Psoas muscle (tissue), 8 donors: ENCODE measurements around the gene BTN3A1. TPM values are rescaled to one million over a fixed set of nuclear protein-coding genes. Genes with fewer than 3 reads are reported as not detected.
"Not testable (repeated sequence)": the region's sequence is repeated elsewhere in the genome, so short reads cannot be mapped to it uniquely, and the experiment has no call there.

ENCODE experiments used
- ATAC-seq, 4 donors: fragments of 200-7000 bp; cut with Tn5 transposase; one replicate each; pipeline ENCODE4 v1.9.1; 2020; ENCODE audit warnings: moderate library complexity in 3 of 4, mild to moderate bottlenecking in 2 of 4
- DNase-seq, 2 donors: peaks; one replicate each; pipeline ENCODE4 v3.0.0-alpha.2; 2020
- H3K27ac ChIP-seq: fragments of 200-600 bp; one replicate; pipeline ENCODE4 v1.8.0; 2022
- H3K27me3 ChIP-seq, 3 donors: fragments of 200-600 bp in 1 of 3; one replicate each; pipeline versions ENCODE4 v1.6.1 to v1.8.0; 2013 to 2022; ENCODE audit warnings: low read length in 2 of 3, mild to moderate bottlenecking in 2 of 3, moderate library complexity in 1 of 3; ENCODE audit not compliant: insufficient read depth in 3 of 3
- H3K36me3 ChIP-seq, 2 donors: fragments of 200-600 bp in 1 of 2; one replicate each; pipeline versions ENCODE4 v1.6.1 to v1.8.0; 2013 to 2022; ENCODE audit warnings: low read depth in 1 of 2, mild to moderate bottlenecking in 1 of 2, moderate library complexity in 1 of 2; ENCODE audit not compliant: insufficient read depth in 1 of 2
- H3K4me1 ChIP-seq: fragments of 200-600 bp; one replicate; pipeline ENCODE4 v1.8.0; 2022
- H3K4me3 ChIP-seq: fragments of 200-600 bp; one replicate; pipeline ENCODE4 v1.8.0; 2022; ENCODE audit warnings: mild to moderate bottlenecking
- H3K9me3 ChIP-seq: fragments of 200-600 bp; one replicate; pipeline ENCODE4 v1.8.0; 2022
- CTCF ChIP-seq: fragments of 200-600 bp; IDR thresholded peaks from one replicate; pipeline ENCODE4 v1.8.0; 2022; ENCODE audit warnings: antibody characterized with exemption
- WGBS, 3 donors: extraction: QIAGEN DNeasy Blood & Tissue Kit; methylation state at CpG; one replicate each; pipeline versions ENCODE4 v1.1.6 to v1.1.7; 2013; 5-methylcytosine and 5-hydroxymethylcytosine counted together
- intact Hi-C, 2 donors: fragments of 100-400 bp; cut with DNase I; formaldehyde crosslinking; loops; one replicate each; pipeline versions ENCODE4 v1.11.0 to v1.14.2; 2022
- polyA plus RNA-seq, 3 donors: library from polyadenylated mRNA; stranded (reverse); fragments of 200-250 nt; gene quantifications; one replicate each; pipeline ENCODE4 v1.2.3, GENCODE V29; 2013
- total RNA-seq, 4 donors: library from RNA; stranded (reverse); fragmentation: NEBNext Ultra II Directional in 2 of 4; extraction: Animal tissue kit (Norgen Biotek cat#: 25700) in 2 of 4; gene quantifications; one replicate each; pipeline versions ENCODE4 v1.2.1 to v1.2.4, GENCODE V29; 2021 to 2023
- donor health status: healthy with polysubstance abuse.
- donor health status: DM: no; HTN: no; CAD: no; lungs with moderate emphysema.
- donor health status: Bipolar disorder and iron deficiency.
- donor health status: healthy.
- donor health status: DM: yes; HTN: yes; CAD: no.
- donor health status: DM: no; HTN: no; CAD: no.
- donor health status: DM: no; HTN: no; CAD: no.
- donor health status: DM: yes; HTN: yes; CAD: no.

Gene BTN3A1
- total and polyA plus RNA-seq, 7 donors, result 1.8 to 9.3 (median 3.3) TPM

GRCh38 chr6:26415036-26415614, 13.1 kb downstream of the BTN3A1 start:
- no peak for TF ChIP-seq CTCF
- Histone ChIP-seq H3K4me1 (no peaks in the 10 kb centered on the region), H3K9me3 (no peaks in the 10 kb centered on the region), H3K4me3 (no peak overlapping the region), H3K27ac (no peak overlapping the region), H3K36me3 (peaks cover 0 to 14% of the 10 kb centered on the region in 2 donors), H3K27me3 (no peaks in the 10 kb centered on the region)
- DNase-seq, result no peak
- ATAC-seq, result no peak
- 68 to 83% (median 81%) methylated on average over 1 of the region's 1 CpG for whole genome bisulfite sequencing, 3 donors
- intact Hi-C loops, result no loop called here

- TF ChIP-seq CTCF, result no peak
- H3K27ac ChIP-seq, result no peak overlapping the region
- 65 to 91% (median 90%) methylated on average over 2 of the region's 2 CpGs for whole genome bisulfite sequencing, 3 donors
- H3K4me3 ChIP-seq, result no peak overlapping the region
- no peaks in the 10 kb centered on the region for H3K9me3 ChIP-seq
- no peaks in the 10 kb centered on the region for H3K27me3 ChIP-seq
- H3K36me3 ChIP-seq, result peaks cover 0 to 12% of the 10 kb centered on the region in 2 donors
- DNase-seq (no peak), ATAC-seq (no peak)
- peaks cover 3% of the 10 kb centered on the region for H3K4me1 ChIP-seq
- intact Hi-C loops, result no loop called here
These were observed 13.7 kb downstream of the BTN3A1 start for GRCh38 chr6:26415791-26416190.

GRCh38 chr6:26416288-26416687, 14.2 kb downstream of the BTN3A1 start:
- WGBS, 3 donors, result 56 to 98% (median 96%) methylated on average over 1 of the region's 1 CpG
- ATAC-seq (no peak), DNase-seq (no peak)
- Histone ChIP-seq H3K36me3 (peaks cover 0 to 7% of the 10 kb centered on the region in 2 donors), H3K4me1 (peaks cover 3% of the 10 kb centered on the region), H3K27me3 (no peaks in the 10 kb centered on the region), H3K27ac (no peak overlapping the region), H3K4me3 (no peak overlapping the region), H3K9me3 (no peaks in the 10 kb centered on the region)
- no peak for TF ChIP-seq CTCF
- intact Hi-C loops, result no loop called here

GRCh38 chr6:26418077-26418476, 16.0 kb downstream of the BTN3A1 start:
- ATAC-seq, H3K36me3 ChIP-seq, H3K9me3 ChIP-seq, H3K4me1 ChIP-seq, H3K27me3 ChIP-seq, H3K4me3 ChIP-seq, H3K27ac ChIP-seq, DNase-seq, intact Hi-C loops: not testable (repeated sequence)
- 93 to 100% (median 96%) methylated on average over 2 of the region's 2 CpGs for WGBS, 3 donors

- H3K4me1 ChIP-seq, DNase-seq, ATAC-seq, H3K36me3 ChIP-seq, H3K27ac ChIP-seq, H3K27me3 ChIP-seq, H3K9me3 ChIP-seq, H3K4me3 ChIP-seq, intact Hi-C loops: not testable (repeated sequence)
- WGBS, 3 donors, result 96 to 98% (median 97%) methylated on average over 3 of the region's 3 CpGs
These were observed 16.7 kb downstream of the BTN3A1 start for GRCh38 chr6:26418795-26419194.

- TF ChIP-seq CTCF, result no peak
- Histone ChIP-seq H3K27me3 (no peaks in the 10 kb centered on the region), H3K4me1 (peaks cover 13% of the 10 kb centered on the region), H3K4me3 (peak overlapping the region; percentile 96), H3K36me3 (no peaks in the 10 kb centered on the region), H3K9me3 (no peaks in the 10 kb centered on the region), H3K27ac (peak overlapping the region; percentile 83)
- intact Hi-C loops, result loop anchor here in 1 of 2 donors (5.0 kb wide), 1 partner anchor 37 kb away; the partner anchor contains the start of gene BTN2A1
- 10 to 35% (median 18%) methylated on average over 3 to 4 of the region's 4 CpGs for WGBS, 3 donors
- ATAC-seq (peak; percentile 16 to 57 (median 26)), DNase-seq (no peak)
These were observed 18.7 kb downstream of the BTN3A1 start for GRCh38 chr6:26420688-26421171.
